Measurements from ENCODE around the gene FCAR.

DNA sequence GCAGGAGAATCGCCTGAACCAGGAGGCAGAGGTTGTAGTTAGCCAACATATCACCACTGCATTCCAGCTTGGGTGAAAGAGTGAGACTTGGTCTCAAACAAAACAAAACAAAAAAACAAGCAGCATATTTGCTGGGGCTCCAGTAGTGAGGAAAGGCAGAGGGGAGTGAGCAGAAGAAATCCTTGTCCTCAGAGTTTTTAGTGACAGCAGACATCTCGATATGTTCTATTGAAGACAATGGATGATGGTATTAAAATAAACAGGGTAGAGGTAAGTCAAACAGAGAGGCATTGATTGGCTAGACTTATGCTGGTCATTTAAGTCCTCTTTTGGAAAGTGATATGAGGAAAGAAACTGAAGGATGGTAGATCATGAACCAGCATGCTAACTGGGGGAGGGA is 54.3 kb downstream of the FCAR start:
- TF ChIP-seq YY1 (IDR thresholded peaks at IDR 0.05; ENCODE audit: low read depth), result no peak
- no peak for TF ChIP-seq RAD21 (IDR thresholded peaks at IDR 0.05; ENCODE audit: low read depth)
